Measurements from ENCODE around the gene CPA5. TPM values are rescaled to one million over a fixed set of nuclear protein-coding genes. Genes with fewer than 3 reads are reported as not detected.

Gene CPA5
- total and polyA plus RNA-seq, 10 of the 15 experiments (the other 5 are each of a cell fraction or from before 2014, with no cell fraction given), result 0.06 to 0.52 (median 0.29) TPM; not detected in 2

DNA sequence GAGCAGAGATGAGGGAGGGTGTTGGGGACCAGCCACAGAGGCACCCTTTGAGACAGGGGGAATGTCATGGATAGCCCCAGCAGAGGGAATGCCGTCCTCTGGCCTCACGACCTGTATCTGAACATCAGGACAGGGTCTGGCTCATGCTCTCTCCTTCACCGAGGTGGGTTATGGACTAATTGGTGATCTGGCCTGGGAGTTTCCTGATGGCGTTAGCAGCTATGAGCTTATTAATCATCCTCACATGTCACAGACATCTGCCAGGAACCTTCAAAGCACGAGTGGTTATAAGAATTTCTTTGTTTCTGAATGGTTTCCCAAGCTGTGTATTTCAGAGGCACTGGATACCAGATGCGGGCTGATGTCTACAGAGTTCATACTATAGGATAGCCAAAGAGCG, 44.8 kb upstream of the CPA5 start (continued):
- no peak for TF ChIP-seq ZBTB11 (CRISPR knock-in tag; IDR thresholded peaks at IDR 0.05)
- TF ChIP-seq BRCA1 (IDR thresholded peaks at IDR 0.05; ENCODE audit: low read depth, low read length), result no peak
- TF ChIP-seq ZNF592 (IDR thresholded peaks at IDR 0.05), result no peak
- no peak for TF ChIP-seq ZBTB4 (CRISPR knock-in tag; IDR thresholded peaks at IDR 0.05)

Data from GM12878 (cell line).